Tibial nerve (tissue), 4 donors: ENCODE results near the gene GPD1L. TPM values are rescaled to one million over a fixed set of nuclear protein-coding genes. Genes with fewer than 3 reads are reported as not detected.

ENCODE experiments used
- DNase-seq, 2 donors: peaks; one replicate each; pipeline ENCODE4 v3.0.0-alpha.2; 2019; ENCODE audit warnings: low spot score in 2 of 2
- H3K27ac ChIP-seq, 4 donors: fragments of 200-600 bp; sonication (generic) in 3 of 4; one replicate each; pipeline ENCODE4 v1.5.1; 2017 to 2019; ENCODE audit warnings: mild to moderate bottlenecking in 1 of 4
- H3K27me3 ChIP-seq, 2 donors: fragments of 200-600 bp; sonication (generic) in 1 of 2; one replicate each; pipeline versions ENCODE4 v1.5.1 to v1.6.0; 2017 to 2019
- H3K36me3 ChIP-seq, 3 donors: fragments of 200-600 bp; sonication (generic); one replicate each; pipeline ENCODE4 v1.5.1; 2018 to 2019
- H3K4me1 ChIP-seq, 4 donors: fragments of 200-600 bp; sonication (generic) in 3 of 4; one replicate each; pipeline ENCODE4 v1.5.1; 2017 to 2019
- H3K4me3 ChIP-seq, 4 donors: fragments of 200-600 bp; sonication (generic) in 3 of 4; one replicate each; pipeline ENCODE4 v1.5.1; 2017 to 2019; ENCODE audit warnings: mild to moderate bottlenecking in 1 of 4, moderate library complexity in 1 of 4
- H3K9me3 ChIP-seq, 4 donors: fragments of 200-600 bp; sonication (generic) in 3 of 4; one replicate each; pipeline ENCODE4 v1.5.1; 2017 to 2019
- CTCF ChIP-seq, 5 experiments: fragments of 200-600 bp in 3 of 5; fragments of 450-650 bp in 2 of 5; sonication (generic) in 3 of 5; IDR thresholded peaks; one replicate each; pipeline ENCODE4 v1.5.1; 2016 to 2019; ENCODE audit warnings: antibody characterized with exemption in 5 of 5, mild to moderate bottlenecking in 3 of 5, moderate library complexity in 2 of 5
- EP300 ChIP-seq, 2 donors: sonication (generic); formaldehyde crosslinking; IDR thresholded peaks; one replicate each; pipeline ENCODE4 v1.6.1; 2017; ENCODE audit warnings: antibody characterized with exemption in 2 of 2, mild to moderate bottlenecking in 1 of 2
- POLR2A ChIP-seq, 2 donors: fragments of 450-650 bp; IDR thresholded peaks; one replicate each; pipeline ENCODE4 v1.6.1; 2017; ENCODE audit warnings: antibody characterized with exemption in 2 of 2, mild to moderate bottlenecking in 2 of 2, moderate library complexity in 2 of 2
- WGBS, 2 donors: methylation state at CpG; one replicate each; pipeline ENCODE4 v1.1.5; 2018; 5-methylcytosine and 5-hydroxymethylcytosine counted together
- total RNA-seq, 4 donors: library from RNA; depleted of rRNA; stranded (reverse); fragments of >200 nt; gene quantifications; one replicate each; pipeline ENCODE4 v1.1.0, GENCODE V29; 2016

Gene GPD1L
- total RNA-seq, 4 donors from 2014 or later: 38.4 to 60.9 (median 46.5) TPM

GRCh38 chr3:32143849-32144757 lies 37.7 kb downstream of the GPD1L start:
- H3K27ac ChIP-seq: no peak overlapping the region
- H3K9me3 ChIP-seq: no peaks in the 10 kb centered on the region
- no peaks in the 10 kb centered on the region for H3K27me3 ChIP-seq
- 65 to 66% methylated on average over 11 of the region's 11 CpGs for WGBS, 2 donors
- TF ChIP-seq EP300 (IDR thresholded peaks at IDR 0.05) (no peak), CTCF (IDR thresholded peaks at IDR 0.05) (peak; percentile 63 to 86 (median 79)), POLR2A (IDR thresholded peaks at IDR 0.05) (no peak)
- no peak overlapping the region for H3K4me3 ChIP-seq
- H3K36me3 ChIP-seq: peaks cover 0 to 21% (median 0%) of the 10 kb centered on the region in 3 donors
- peak; percentile 18 to 88 for DNase-seq
- H3K4me1 ChIP-seq: peaks cover 0 to 26% (median 11%) of the 10 kb centered on the region in 4 donors

- Histone ChIP-seq H3K36me3 (peaks cover 0 to 23% (median 0%) of the 10 kb centered on the region in 3 donors), H3K9me3 (no peaks in the 10 kb centered on the region), H3K27ac (peak overlapping the region in 2 of 4 donors; percentile 38 to 44), H3K4me3 (no peak overlapping the region), H3K4me1 (peaks cover 0 to 26% (median 11%) of the 10 kb centered on the region in 4 donors), H3K27me3 (no peaks in the 10 kb centered on the region)
- WGBS, 2 donors: 7 to 22% methylated on average over 3 of the region's 3 CpGs
- TF ChIP-seq EP300 (IDR thresholded peaks at IDR 0.05) (peak; percentile 45 to 91), CTCF (IDR thresholded peaks at IDR 0.05) (no peak)
- no peak for DNase-seq
Measured at GRCh38 chr3:32146746-32147211, 40.4 kb downstream of the GPD1L start.

- Histone ChIP-seq H3K9me3 (no peaks in the 10 kb centered on the region), H3K27me3 (no peaks in the 10 kb centered on the region), H3K27ac (peak overlapping the region in 2 of 4 donors; percentile 38 to 44), H3K36me3 (peaks cover 0 to 29% (median 0%) of the 10 kb centered on the region in 3 donors), H3K4me3 (no peak overlapping the region), H3K4me1 (peaks cover 0 to 26% (median 11%) of the 10 kb centered on the region in 4 donors)
- DNase-seq: no peak
- 47 to 70% methylated on average over 1 of the region's 1 CpG for WGBS, 2 donors
- TF ChIP-seq EP300 (IDR thresholded peaks at IDR 0.05) (no peak), CTCF (IDR thresholded peaks at IDR 0.05) (no peak), POLR2A (IDR thresholded peaks at IDR 0.05) (no peak)
Measured at GRCh38 chr3:32147509-32147908, 41.1 kb downstream of the GPD1L start.

GRCh38 chr3:32147933-32148332 lies 41.5 kb downstream of the GPD1L start:
- DNase-seq: no peak
- H3K4me1 ChIP-seq: peaks cover 0 to 26% (median 11%) of the 10 kb centered on the region in 4 donors
- H3K36me3 ChIP-seq: peaks cover 0 to 32% (median 0%) of the 10 kb centered on the region in 3 donors
- H3K27ac ChIP-seq: no peak overlapping the region
- TF ChIP-seq CTCF (IDR thresholded peaks at IDR 0.05) (no peak), EP300 (IDR thresholded peaks at IDR 0.05) (no peak), POLR2A (IDR thresholded peaks at IDR 0.05) (no peak)
- no peaks in the 10 kb centered on the region for H3K9me3 ChIP-seq
- H3K4me3 ChIP-seq: no peak overlapping the region
- 63 to 78% methylated on average over 3 of the region's 3 CpGs for WGBS, 2 donors
- H3K27me3 ChIP-seq: no peaks in the 10 kb centered on the region

GRCh38 chr3:32148351-32148750 lies 41.9 kb downstream of the GPD1L start:
- H3K27ac ChIP-seq: no peak overlapping the region
- DNase-seq: no peak
- TF ChIP-seq EP300 (IDR thresholded peaks at IDR 0.05) (no peak), CTCF (IDR thresholded peaks at IDR 0.05) (no peak), POLR2A (IDR thresholded peaks at IDR 0.05) (no peak)
- peaks cover 0 to 36% (median 0%) of the 10 kb centered on the region in 3 donors for H3K36me3 ChIP-seq
- H3K27me3 ChIP-seq: no peaks in the 10 kb centered on the region
- peaks cover 0 to 26% (median 11%) of the 10 kb centered on the region in 4 donors for H3K4me1 ChIP-seq
- H3K9me3 ChIP-seq: no peaks in the 10 kb centered on the region
- H3K4me3 ChIP-seq: no peak overlapping the region
- WGBS, 2 donors: 87 to 90% methylated on average over 5 of the region's 5 CpGs
